Measurements from ENCODE around the gene DENND4B. TPM values are rescaled to one million over a fixed set of nuclear protein-coding genes. Genes with fewer than 3 reads are reported as not detected.
"Not testable (repeated sequence)": the region's sequence is repeated elsewhere in the genome, so short reads cannot be mapped to it uniquely, and the experiment has no call there.

Gene DENND4B
- total and polyA plus RNA-seq, 2 experiments from 2014 or later: 15.4 to 22.3 TPM

DNA sequence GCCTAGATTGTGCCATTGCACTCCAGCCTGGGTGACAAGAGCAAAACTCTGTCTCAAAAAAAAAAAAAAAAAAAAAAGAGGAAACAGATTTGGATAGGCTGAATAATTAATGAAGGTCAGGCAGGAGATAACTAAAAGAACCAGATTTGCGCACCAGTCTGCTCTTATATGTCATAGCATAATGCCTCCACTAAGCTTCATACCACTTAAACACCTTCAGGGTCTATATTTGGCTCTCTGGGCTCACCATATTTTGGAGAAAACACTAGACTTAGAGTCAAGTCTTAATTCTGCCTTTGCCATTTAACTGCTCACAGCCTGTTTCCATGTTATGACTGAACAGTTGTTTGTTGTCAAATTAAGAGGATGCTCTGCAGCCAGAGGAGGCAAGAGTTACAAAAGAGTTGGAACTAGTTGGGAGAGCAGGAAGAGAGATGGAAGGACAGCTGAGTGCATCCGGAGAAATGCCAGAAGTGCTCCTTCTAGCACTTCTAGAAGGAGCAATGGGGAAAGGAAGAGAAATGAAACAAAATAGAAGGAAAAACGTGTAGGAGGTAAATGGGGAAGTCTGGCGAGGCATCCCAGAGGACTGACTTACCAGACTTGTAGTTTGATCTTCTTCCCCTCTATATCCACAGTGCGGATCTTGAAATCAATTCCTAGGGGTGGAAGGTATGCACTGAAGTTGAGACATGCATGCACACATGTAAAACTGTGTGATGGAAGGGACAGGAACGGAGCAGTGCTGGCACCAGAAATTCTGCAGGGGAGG, 37.8 kb upstream of the DENND4B start:
- H3K4me3 ChIP-seq: peak overlapping the region; percentile 64
- no peak for DNase-seq (ENCODE audit: low spot score)
- H3K27me3 ChIP-seq: no peaks in the 10 kb centered on the region
- peaks cover 31% of the 10 kb centered on the region for H3K79me2 ChIP-seq
- H2AFZ ChIP-seq: no peak overlapping the region
- peak overlapping the region; percentile 89 for H3K27ac ChIP-seq
- H3K36me3 ChIP-seq (replicated peaks; ENCODE audit: insufficient read depth, low read depth): no peaks in the 10 kb centered on the region
- no peak for TF ChIP-seq EZH2 (IDR thresholded peaks at IDR 0.05; ENCODE audit: borderline replicate concordance)
- TF ChIP-seq, protein P1, sequence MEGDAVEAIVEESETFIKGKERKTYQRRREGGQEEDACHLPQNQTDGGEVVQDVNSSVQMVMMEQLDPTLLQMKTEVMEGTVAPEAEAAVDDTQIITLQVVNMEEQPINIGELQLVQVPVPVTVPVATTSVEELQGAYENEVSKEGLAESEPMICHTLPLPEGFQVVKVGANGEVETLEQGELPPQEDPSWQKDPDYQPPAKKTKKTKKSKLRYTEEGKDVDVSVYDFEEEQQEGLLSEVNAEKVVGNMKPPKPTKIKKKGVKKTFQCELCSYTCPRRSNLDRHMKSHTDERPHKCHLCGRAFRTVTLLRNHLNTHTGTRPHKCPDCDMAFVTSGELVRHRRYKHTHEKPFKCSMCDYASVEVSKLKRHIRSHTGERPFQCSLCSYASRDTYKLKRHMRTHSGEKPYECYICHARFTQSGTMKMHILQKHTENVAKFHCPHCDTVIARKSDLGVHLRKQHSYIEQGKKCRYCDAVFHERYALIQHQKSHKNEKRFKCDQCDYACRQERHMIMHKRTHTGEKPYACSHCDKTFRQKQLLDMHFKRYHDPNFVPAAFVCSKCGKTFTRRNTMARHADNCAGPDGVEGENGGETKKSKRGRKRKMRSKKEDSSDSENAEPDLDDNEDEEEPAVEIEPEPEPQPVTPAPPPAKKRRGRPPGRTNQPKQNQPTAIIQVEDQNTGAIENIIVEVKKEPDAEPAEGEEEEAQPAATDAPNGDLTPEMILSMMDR (IDR thresholded peaks at IDR 0.05; ENCODE audit: poor library complexity): no peak
- TF ChIP-seq EZH2phosphoT487 (IDR thresholded peaks at IDR 0.05; ENCODE audit: low read depth, severe bottlenecking, unreplicated experiment): no peak
- no peaks in the 10 kb centered on the region for H4K20me1 ChIP-seq (ENCODE audit: insufficient read depth, poor library complexity, severe bottlenecking)
- peaks cover 13% of the 10 kb centered on the region for H3K4me1 ChIP-seq (ENCODE audit: insufficient read depth)
- WGBS (ENCODE audit: low lambda C conversion rate, missing lambda C conversion rate): 87% methylated on average over 6 of the region's 6 CpGs
- no peaks in the 10 kb centered on the region for H3K9me3 ChIP-seq (ENCODE audit: low read depth)
- H3K4me2 ChIP-seq: peak overlapping the region; percentile 94
- no peaks in the 10 kb centered on the region for H3K9me2 ChIP-seq (replicated peaks; ENCODE audit: insufficient read depth)

DNA sequence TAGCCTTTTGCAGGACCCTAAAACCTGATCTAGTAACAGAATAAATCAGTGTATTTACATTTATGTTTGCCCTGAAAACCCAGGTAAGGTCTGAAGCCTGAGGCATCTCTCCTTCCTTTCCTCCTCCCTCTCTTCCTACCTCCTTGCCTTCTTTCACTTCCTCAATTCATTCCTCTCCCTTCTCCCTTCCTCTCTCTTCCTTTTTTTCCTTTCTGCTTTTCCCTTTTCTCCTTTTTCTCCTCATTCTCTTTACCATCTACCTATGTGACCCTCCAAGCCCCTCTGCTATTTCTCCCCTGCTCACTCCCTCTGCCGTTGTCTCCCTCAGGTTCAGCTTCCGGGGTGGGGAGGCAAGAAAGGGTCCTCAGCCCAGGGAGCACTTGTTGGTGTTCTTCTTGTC, 35.2 kb upstream of the DENND4B start:
- not testable (repeated sequence) for H3K4me2 ChIP-seq; H3K9me2 ChIP-seq (replicated peaks; ENCODE audit: insufficient read depth); H3K27me3 ChIP-seq; H3K9me3 ChIP-seq (ENCODE audit: low read depth); H3K27ac ChIP-seq; H3K36me3 ChIP-seq (replicated peaks; ENCODE audit: insufficient read depth, low read depth); H2AFZ ChIP-seq; H3K4me3 ChIP-seq; H4K20me1 ChIP-seq (ENCODE audit: insufficient read depth, poor library complexity, severe bottlenecking); DNase-seq (ENCODE audit: low spot score)
- Histone ChIP-seq H3K4me1 (ENCODE audit: insufficient read depth) (peaks cover 16% of the 10 kb centered on the region), H3K79me2 (peaks cover 40% of the 10 kb centered on the region)
- 97% methylated on average over 2 of the region's 2 CpGs for WGBS (ENCODE audit: low lambda C conversion rate, missing lambda C conversion rate)

DNA sequence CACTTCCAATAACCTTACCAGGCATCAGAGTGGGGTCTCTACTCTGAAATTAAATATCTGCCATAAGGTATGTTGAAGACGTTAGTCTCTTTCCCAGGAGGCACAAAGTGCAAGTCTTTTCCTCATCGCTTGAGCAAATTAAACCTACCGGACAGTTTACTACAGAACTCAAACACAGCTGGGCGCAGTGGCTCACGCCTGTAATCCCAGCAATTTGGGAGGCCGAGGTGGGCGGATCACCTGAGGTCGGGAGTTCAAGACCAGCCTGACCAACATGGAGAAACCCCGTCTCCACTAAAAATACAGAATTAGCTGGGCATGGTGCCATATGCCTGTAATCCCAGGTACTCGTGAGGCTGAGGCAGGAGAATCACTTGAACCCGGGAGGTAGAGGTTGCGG, 32.6 kb upstream of the DENND4B start:
- not testable (repeated sequence) for H4K20me1 ChIP-seq (ENCODE audit: insufficient read depth, poor library complexity, severe bottlenecking); H3K9me3 ChIP-seq (ENCODE audit: low read depth); DNase-seq (ENCODE audit: low spot score); H3K27ac ChIP-seq; H3K4me2 ChIP-seq; H2AFZ ChIP-seq; H3K36me3 ChIP-seq (replicated peaks; ENCODE audit: insufficient read depth, low read depth); H3K27me3 ChIP-seq; H3K4me3 ChIP-seq; H3K9me2 ChIP-seq (replicated peaks; ENCODE audit: insufficient read depth)
- WGBS (ENCODE audit: low lambda C conversion rate, missing lambda C conversion rate): 95% methylated on average over 12 of the region's 12 CpGs
- peaks cover 14% of the 10 kb centered on the region for H3K4me1 ChIP-seq (ENCODE audit: insufficient read depth)
- H3K79me2 ChIP-seq: peaks cover 36% of the 10 kb centered on the region

DNA sequence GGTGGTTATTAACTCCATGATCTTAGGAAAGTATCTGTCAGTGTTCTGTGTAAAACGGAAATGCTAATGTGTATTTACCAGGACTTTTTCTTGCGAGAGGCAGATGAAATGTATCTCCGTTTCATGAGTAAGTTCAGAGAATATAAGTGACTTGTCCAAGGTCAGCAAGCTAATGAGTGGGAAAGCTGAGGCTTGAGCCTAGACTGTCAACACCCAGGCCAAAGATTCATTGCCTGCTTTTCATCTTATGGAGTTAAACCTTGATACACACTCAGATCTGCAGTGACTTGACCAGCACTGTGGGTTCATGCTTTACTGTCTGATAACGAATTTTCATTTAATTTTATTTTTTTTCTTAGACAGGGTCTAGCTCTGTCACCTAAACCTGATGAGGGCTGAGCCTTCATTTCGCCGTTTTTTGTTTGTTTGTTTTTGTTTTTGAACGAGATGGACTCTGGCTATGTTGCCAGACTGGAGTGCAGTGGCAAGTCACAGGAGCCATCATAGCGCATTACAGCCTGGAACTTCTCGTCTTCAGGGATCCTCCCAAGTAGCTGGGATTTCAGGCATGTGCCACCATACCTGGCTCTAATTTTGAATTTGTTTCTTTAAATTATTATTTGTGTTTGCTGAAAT, 31.9 kb upstream of the DENND4B start:
- no peaks in the 10 kb centered on the region for H3K9me2 ChIP-seq (replicated peaks; ENCODE audit: insufficient read depth)
- H3K4me2 ChIP-seq: peak overlapping the region; percentile 99
- H2AFZ ChIP-seq: peak overlapping the region; percentile 72
- no peaks in the 10 kb centered on the region for H3K36me3 ChIP-seq (replicated peaks; ENCODE audit: insufficient read depth, low read depth)
- 79% methylated on average over 9 of the region's 9 CpGs for WGBS (ENCODE audit: low lambda C conversion rate, missing lambda C conversion rate)
- no peak for DNase-seq (ENCODE audit: low spot score)
- H3K4me1 ChIP-seq (ENCODE audit: insufficient read depth): peaks cover 14% of the 10 kb centered on the region
- no peaks in the 10 kb centered on the region for H3K9me3 ChIP-seq (ENCODE audit: low read depth)
- H3K27me3 ChIP-seq: no peaks in the 10 kb centered on the region
- H3K27ac ChIP-seq: peak overlapping the region; percentile 93
- H4K20me1 ChIP-seq (ENCODE audit: insufficient read depth, poor library complexity, severe bottlenecking): peaks cover 3% of the 10 kb centered on the region
- H3K79me2 ChIP-seq: peaks cover 31% of the 10 kb centered on the region
- TF ChIP-seq EZH2phosphoT487 (IDR thresholded peaks at IDR 0.05; ENCODE audit: low read depth, severe bottlenecking, unreplicated experiment): no peak
- TF ChIP-seq EZH2 (IDR thresholded peaks at IDR 0.05; ENCODE audit: borderline replicate concordance): no peak
- TF ChIP-seq, protein P1 (IDR thresholded peaks at IDR 0.05; ENCODE audit: poor library complexity): no peak
- peak overlapping the region; percentile 75 for H3K4me3 ChIP-seq
